ENCODE results near the gene SUSD4.

The SUSD4 gene

DNA sequence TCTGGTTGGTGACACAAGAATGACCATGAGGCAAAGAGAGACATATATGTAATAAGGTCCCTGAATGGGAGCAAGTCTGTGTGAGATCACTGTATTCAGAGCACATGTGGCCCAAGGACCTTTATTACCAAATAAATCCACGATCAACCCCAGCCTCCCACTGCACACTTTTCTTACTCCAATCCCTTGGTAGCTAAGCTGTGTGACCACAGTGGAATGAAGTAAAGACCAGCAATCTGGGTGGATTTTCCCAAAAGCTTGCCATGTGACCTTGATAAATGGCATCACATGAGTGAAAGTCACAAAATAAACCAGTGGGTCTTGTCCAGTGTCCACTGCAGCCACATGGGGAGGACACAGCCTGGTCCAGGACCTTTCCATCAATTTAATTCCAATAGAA lies 184.2 kb downstream of the SUSD4 start:
- TF ChIP-seq CTCF (IDR thresholded peaks at IDR 0.05; ENCODE audit: control insufficient read depth, extremely low read depth, insufficient read depth) = no peak
- no peak for DNase-seq (ENCODE audit: low read depth)
- no peak overlapping the region for H3K4me3 ChIP-seq (ENCODE audit: low read depth, low read length)

GRCh38 chr1:223179280-223179679 lies 184.7 kb downstream of the SUSD4 start:
- TF ChIP-seq CTCF (IDR thresholded peaks at IDR 0.05; ENCODE audit: control insufficient read depth, extremely low read depth, insufficient read depth) = no peak
- DNase-seq (ENCODE audit: low read depth) = no peak
- H3K4me3 ChIP-seq (ENCODE audit: low read depth, low read length) = no peak overlapping the region

DNA sequence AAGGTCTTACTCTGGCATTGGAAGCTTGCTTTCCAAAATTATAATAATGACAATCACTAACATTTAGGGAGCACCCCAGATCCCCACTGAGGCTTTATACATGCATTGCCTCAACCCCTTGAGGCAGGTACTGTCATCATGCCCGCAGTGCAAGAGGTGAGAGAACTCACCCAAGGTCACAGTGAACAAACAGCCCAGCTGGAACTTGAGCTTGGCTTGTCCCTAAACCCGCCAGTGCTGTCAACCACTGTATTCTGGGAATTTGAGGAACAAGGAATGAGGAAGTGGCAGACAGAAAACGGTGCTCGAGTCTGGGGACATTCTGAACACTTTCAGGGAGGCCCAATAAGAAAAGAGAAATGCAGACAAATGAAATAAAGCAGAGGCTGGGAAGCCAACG lies 186.3 kb downstream of the SUSD4 start:
- DNase-seq (ENCODE audit: low read depth) = no peak
- no peak for TF ChIP-seq CTCF (IDR thresholded peaks at IDR 0.05; ENCODE audit: control insufficient read depth, extremely low read depth, insufficient read depth)
- H3K4me3 ChIP-seq (ENCODE audit: low read depth, low read length) = no peak overlapping the region

- DNase-seq (ENCODE audit: low read depth) = no peak
- TF ChIP-seq CTCF (IDR thresholded peaks at IDR 0.05; ENCODE audit: control insufficient read depth, extremely low read depth, insufficient read depth) = no peak
- H3K4me3 ChIP-seq (ENCODE audit: low read depth, low read length) = no peak overlapping the region
Measured at GRCh38 chr1:223176437-223176836, 187.5 kb downstream of the SUSD4 start.

DNA sequence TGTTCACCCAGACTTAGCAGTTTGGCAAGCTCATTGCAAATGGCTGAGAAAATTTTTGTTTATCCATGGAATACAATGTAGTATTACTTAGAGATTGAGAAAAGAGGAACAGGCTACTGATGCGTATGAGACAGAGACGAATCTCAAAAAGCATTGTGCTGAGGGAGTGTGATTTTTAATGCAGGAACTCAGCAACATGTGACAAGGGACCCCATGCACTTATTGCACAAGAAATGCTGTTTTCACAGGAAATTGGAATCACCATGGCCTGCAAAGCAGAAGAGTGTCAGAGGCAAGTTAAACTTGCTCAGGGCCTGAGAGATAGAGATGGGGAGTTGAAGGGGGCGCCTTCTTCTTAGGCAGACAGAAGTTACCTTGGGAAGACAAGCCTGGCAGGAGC lies 188.3 kb downstream of the SUSD4 start:
- H3K4me3 ChIP-seq (ENCODE audit: low read depth, low read length) = no peak overlapping the region
- DNase-seq (ENCODE audit: low read depth) = no peak
- no peak for TF ChIP-seq CTCF (IDR thresholded peaks at IDR 0.05; ENCODE audit: control insufficient read depth, extremely low read depth, insufficient read depth)

DNA sequence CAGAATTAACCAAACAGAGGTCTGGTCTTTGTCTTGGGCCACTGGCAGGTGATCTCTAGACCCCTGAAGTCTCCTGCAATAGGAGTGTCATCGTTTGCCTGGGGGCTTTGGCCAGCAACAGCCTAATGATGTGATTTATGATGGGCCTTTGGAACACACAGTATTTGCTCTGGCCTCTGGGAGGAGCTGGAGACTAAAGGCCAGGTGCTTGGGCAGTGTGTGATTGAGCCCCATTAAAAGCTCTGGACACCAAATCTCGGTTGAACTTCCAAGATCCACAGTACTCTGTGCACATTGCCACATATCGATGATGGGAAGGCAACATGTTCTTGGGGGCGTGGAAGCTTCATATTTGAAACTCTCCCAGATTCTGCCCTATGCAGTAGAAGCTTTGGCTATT lies 188.9 kb downstream of the SUSD4 start:
- H3K4me3 ChIP-seq (ENCODE audit: low read depth, low read length) = no peak overlapping the region
- TF ChIP-seq CTCF (IDR thresholded peaks at IDR 0.05; ENCODE audit: control insufficient read depth, extremely low read depth, insufficient read depth) = peak; percentile 61
- DNase-seq (ENCODE audit: low read depth) = peak; percentile 31

All from LNCaP clone FGC (cell line).